NCI-H774 (cell line): Measurements from ENCODE around the gene KLHL2.
A peak's percentile ranks its signal among the peaks of the same experiment; 100 is the strongest.
"Not testable (repeated sequence)": the region's sequence is repeated elsewhere in the genome, so short reads cannot be mapped to it uniquely, and the experiment has no call there.

Experiments
- DNase-seq: peaks from one replicate; lab custom pipeline; 2025; lab: John Stamatoyannopoulos, UW

The KLHL2 gene

GRCh38 chr4:165234766-165235165 is 27.4 kb downstream of the KLHL2 start:
- no peak for DNase-seq

GRCh38 chr4:165236852-165237251 is 29.5 kb downstream of the KLHL2 start:
- DNase-seq, result not testable (repeated sequence)

GRCh38 chr4:165238041-165238640 is 30.8 kb downstream of the KLHL2 start:
- peak; percentile 4 for DNase-seq

- not testable (repeated sequence) for DNase-seq
Observed at GRCh38 chr4:165240761-165241160, 33.4 kb downstream of the KLHL2 start.

GRCh38 chr4:165244148-165244547 is 36.8 kb downstream of the KLHL2 start:
- DNase-seq, result not testable (repeated sequence)

- DNase-seq, result not testable (repeated sequence)
Observed at GRCh38 chr4:165244587-165245186, 37.3 kb downstream of the KLHL2 start.

- DNase-seq, result no peak
Observed at GRCh38 chr4:165248102-165248501, 40.7 kb downstream of the KLHL2 start.

- DNase-seq, result not testable (repeated sequence)
Observed at GRCh38 chr4:165248904-165249303, 41.5 kb downstream of the KLHL2 start.

GRCh38 chr4:165254771-165255170 is 47.4 kb downstream of the KLHL2 start:
- DNase-seq, result not testable (repeated sequence)

GRCh38 chr4:165255439-165255838 is 48.1 kb downstream of the KLHL2 start:
- DNase-seq, result not testable (repeated sequence)

GRCh38 chr4:165256074-165256659 is 48.8 kb downstream of the KLHL2 start:
- not testable (repeated sequence) for DNase-seq

- DNase-seq, result not testable (repeated sequence)
Observed at GRCh38 chr4:165259776-165260175, 52.4 kb downstream of the KLHL2 start.

- not testable (repeated sequence) for DNase-seq
Observed at GRCh38 chr4:165262306-165262705, 54.9 kb downstream of the KLHL2 start.

- DNase-seq, result not testable (repeated sequence)
Observed at GRCh38 chr4:165263466-165263865, 56.1 kb downstream of the KLHL2 start.

GRCh38 chr4:165269931-165270330 is 62.6 kb downstream of the KLHL2 start:
- DNase-seq, result not testable (repeated sequence)

GRCh38 chr4:165273443-165273842 is 66.1 kb downstream of the KLHL2 start:
- not testable (repeated sequence) for DNase-seq

- not testable (repeated sequence) for DNase-seq
Observed at GRCh38 chr4:165275357-165275756, 68.0 kb downstream of the KLHL2 start.

GRCh38 chr4:165279531-165279930 is 72.2 kb downstream of the KLHL2 start:
- not testable (repeated sequence) for DNase-seq

GRCh38 chr4:165284697-165285096 is 77.3 kb downstream of the KLHL2 start:
- not testable (repeated sequence) for DNase-seq

- not testable (repeated sequence) for DNase-seq
Observed at GRCh38 chr4:165286619-165287340, 79.4 kb downstream of the KLHL2 start.

- DNase-seq, result no peak
Observed at GRCh38 chr4:165288226-165288625, 80.9 kb downstream of the KLHL2 start.

- DNase-seq, result no peak
Observed at GRCh38 chr4:165288639-165289422, 81.5 kb downstream of the KLHL2 start.
